VCaP (cell line): Measurements from ENCODE around the gene KRTAP10-5.

Source experiments
- H3K27ac ChIP-seq: fragments of 450-650 bp; 2 replicates; pipeline ENCODE4 v1.5.1; 2017
- TF ChIP-seq, protein P1 (sequence below): fragments of 450-650 bp; conservative IDR thresholded peaks from 2 replicates; pipeline ENCODE4 v1.5.1; 2017; ENCODE audit warnings: mild to moderate bottlenecking, moderate library complexity

Gene KRTAP10-5

DNA sequence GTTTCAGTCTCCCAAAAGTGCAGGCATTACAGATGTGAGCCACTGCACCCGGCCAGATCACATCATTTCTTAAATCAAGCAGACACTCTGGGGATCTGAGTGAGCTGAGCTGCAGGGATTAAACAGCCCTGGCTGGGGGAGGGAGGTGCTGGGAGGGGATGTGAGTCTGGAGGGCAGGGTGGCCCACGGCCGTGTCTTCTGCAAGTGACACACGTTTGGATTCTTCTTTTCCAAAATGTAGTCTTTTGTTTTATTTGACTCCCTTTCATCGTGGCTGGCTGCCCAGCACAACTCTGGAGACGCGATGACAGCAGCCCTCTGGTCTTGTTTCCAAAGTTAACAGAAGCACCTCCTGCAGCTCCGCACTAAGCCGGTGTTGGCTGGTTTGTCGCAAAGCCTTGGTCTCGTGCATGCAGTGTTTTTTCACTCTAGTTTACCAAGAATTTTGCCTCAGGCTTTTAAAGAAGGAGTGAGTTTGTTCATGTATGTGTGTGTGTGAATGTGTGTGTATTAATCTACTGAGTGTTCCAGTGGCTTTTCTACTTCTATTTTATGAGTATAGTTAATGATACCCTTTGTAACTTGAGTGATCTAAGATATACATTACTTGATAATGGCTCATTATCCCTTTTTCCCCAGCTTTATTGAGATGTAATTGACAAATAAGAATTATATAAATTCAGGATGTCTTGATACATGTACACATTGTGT lies 2.8 kb upstream of the KRTAP10-5 start:
- peak overlapping the region; percentile 49; the same call in 1 of the 2 replicates for H3K27ac ChIP-seq
- TF ChIP-seq, protein P1, sequence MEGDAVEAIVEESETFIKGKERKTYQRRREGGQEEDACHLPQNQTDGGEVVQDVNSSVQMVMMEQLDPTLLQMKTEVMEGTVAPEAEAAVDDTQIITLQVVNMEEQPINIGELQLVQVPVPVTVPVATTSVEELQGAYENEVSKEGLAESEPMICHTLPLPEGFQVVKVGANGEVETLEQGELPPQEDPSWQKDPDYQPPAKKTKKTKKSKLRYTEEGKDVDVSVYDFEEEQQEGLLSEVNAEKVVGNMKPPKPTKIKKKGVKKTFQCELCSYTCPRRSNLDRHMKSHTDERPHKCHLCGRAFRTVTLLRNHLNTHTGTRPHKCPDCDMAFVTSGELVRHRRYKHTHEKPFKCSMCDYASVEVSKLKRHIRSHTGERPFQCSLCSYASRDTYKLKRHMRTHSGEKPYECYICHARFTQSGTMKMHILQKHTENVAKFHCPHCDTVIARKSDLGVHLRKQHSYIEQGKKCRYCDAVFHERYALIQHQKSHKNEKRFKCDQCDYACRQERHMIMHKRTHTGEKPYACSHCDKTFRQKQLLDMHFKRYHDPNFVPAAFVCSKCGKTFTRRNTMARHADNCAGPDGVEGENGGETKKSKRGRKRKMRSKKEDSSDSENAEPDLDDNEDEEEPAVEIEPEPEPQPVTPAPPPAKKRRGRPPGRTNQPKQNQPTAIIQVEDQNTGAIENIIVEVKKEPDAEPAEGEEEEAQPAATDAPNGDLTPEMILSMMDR: no peak

DNA sequence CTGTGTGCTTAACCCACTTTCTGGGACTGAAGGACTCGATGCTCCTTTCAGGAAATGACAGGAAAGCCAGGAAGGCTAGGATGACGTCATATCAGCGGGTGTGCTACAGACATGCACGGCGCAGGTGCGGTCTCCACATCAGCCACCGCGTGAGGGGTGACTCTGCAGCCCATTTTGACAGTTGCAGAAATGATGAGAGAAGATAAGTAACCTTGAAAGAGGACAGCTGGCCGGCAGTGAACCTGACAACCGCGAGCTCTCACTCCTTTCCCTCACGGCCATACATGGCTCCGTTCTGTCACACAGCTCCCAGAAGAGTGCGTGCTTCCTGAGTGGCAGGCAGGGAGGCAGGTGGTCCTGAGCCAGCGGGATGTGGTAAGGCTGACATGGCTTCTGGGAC lies 1.7 kb upstream of the KRTAP10-5 start:
- TF ChIP-seq, protein P1: no peak
- H3K27ac ChIP-seq: no peak overlapping the region

DNA sequence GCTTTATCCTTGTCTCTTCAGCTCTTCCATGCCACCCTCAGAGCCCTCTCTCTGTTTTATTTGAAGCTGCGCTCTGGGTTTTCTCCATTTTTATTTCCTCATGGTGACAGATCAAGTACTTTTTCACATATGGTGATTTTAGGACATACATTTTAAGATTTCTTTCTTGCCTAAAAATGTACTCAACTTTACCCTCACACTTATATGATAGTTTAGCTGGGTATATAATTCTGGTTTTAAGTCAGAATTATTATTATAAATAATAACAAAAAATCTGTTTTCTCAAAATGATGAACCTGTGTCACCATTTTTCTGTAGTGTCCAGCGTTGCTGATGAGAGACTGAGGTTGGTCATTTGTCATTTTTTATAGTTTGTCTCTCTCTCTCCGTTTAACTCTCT lies 754 bp upstream of the KRTAP10-5 start:
- no peak overlapping the region for H3K27ac ChIP-seq
- TF ChIP-seq, protein P1: no peak

DNA sequence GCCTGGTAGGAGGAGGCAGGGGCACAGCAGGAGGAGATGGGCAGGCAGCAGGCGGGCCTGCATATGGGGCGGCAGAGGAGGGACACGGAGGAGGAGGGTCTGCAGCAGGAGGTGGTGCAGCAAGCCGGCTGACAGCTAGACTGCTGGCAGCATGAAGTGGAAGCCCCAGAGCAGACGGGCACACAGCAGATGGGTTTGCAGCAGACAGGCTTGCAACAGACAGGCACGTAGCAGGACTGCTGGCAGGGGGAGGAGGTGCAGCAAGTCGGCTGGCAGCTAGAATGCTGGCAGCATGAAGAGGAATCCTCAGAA lies 615 bp downstream of the KRTAP10-5 start:
- no peak overlapping the region for H3K27ac ChIP-seq
- TF ChIP-seq, protein P1: no peak

DNA sequence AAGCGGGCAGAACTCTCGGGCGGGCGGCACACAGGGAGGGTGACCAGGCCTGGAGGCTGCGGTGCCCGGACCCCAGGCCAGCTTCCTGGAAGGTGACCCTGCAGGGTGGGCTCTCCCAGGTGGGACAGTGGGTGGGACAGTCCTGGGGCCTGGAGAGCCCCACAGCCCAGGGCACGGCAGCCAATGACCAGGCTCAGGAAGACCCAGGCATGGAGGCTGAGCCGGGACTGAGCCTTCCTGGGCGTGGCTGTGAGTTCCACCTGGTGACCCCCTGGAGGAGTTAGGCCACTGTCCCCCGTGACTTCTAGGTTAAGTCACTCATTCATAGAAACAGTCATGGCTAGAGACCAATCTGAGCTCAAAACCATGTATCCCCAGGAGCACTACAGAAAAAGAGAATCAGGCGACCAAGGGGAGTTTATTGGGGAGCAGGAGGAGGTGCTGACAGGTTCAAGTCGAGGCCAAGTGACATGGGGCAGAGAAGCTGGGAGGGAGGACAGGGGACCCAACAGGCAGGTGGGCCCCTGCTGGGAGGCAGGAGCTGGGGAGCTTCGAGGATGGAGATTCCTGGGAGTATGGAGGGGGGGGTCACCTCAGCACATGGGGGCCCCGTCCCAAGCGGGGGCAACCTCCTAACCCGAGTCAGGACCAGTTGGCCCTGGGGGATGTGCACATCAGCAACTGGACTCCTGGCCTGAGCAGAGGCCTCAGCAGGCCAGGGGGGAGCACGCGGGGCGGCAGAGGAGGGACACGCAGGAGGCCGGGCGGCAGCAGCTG lies 1.2 kb downstream of the KRTAP10-5 start:
- TF ChIP-seq, protein P1: no peak
- H3K27ac ChIP-seq: no peak overlapping the region

DNA sequence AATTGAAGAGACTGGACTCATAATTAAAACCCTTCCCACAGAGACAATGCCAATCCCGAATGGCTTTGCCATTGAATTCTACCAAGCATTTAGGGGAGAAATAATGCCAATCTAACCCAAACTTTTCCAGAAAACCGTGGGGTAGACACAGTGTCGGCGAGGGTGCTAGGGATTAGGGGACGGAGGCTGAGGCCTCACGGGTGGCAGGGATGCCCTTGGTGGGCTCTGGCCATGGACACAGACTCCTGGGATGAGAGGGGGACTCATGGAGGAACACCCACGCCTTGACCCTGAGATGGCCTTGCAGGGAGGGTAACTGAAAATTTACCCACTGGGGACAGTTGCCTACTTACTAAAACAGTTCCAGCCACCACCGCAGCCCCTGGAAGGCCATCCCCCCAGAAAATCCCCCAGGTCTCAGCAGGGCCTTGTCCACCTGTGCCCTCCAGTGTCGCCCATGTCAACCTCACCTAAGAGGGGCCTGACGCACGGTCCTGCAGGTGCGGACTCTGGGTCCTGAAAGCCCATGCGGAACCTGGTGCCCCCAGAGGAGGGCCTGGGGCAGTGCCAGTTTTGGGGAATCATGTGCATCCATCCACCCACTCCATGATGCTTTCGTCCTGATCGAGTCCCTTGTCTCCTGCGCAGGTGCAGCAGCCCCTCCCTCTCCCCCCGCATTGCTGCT lies 1.9 kb downstream of the KRTAP10-5 start:
- H3K27ac ChIP-seq: no peak overlapping the region
- TF ChIP-seq, protein P1: no peak

DNA sequence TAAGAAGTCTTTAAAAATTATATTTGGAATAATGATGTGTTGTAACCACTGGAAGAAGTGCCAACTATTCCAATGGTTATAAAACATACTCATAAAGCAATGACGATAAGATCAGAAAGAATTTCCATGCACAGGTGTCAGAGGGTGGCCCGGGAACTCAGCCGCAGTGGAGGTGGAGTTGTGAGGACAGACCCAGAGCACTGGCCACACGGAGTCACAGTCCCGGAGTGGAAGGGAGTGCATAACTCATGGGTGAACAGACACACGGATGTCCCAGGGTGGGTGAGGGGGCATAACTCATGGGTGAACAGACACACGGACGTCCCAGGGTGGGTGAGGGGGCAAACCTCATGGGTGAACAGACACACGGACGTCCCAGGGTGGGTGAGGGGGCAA lies 4.4 kb downstream of the KRTAP10-5 start:
- TF ChIP-seq, protein P1: no peak
- no peak overlapping the region for H3K27ac ChIP-seq
